Rectal smooth muscle tissue (tissue), 1 donor: ENCODE measurements around the gene DUSP16.

Experiments
- H3K27ac ChIP-seq: one replicate; pipeline ENCODE4 v1.7.0; 2013; ENCODE audit warnings: low read depth, low read length, inconsistent platforms
- H3K27me3 ChIP-seq: one replicate; pipeline ENCODE4 v1.7.0; 2013; ENCODE audit warnings: low read length; ENCODE audit not compliant: control insufficient read depth, insufficient read depth
- H3K36me3 ChIP-seq: one replicate; pipeline ENCODE4 v1.7.0; 2013; ENCODE audit warnings: low read length; ENCODE audit not compliant: control insufficient read depth, insufficient read depth
- H3K4me1 ChIP-seq: one replicate; pipeline ENCODE4 v1.7.0; 2013; ENCODE audit warnings: low read length; ENCODE audit not compliant: control insufficient read depth, insufficient read depth
- H3K4me3 ChIP-seq: one replicate; pipeline ENCODE4 v1.7.0; 2013; ENCODE audit warnings: low read length
- H3K9ac ChIP-seq: one replicate; pipeline ENCODE4 v1.7.0; 2013; ENCODE audit warnings: low read length

The DUSP16 gene

DNA sequence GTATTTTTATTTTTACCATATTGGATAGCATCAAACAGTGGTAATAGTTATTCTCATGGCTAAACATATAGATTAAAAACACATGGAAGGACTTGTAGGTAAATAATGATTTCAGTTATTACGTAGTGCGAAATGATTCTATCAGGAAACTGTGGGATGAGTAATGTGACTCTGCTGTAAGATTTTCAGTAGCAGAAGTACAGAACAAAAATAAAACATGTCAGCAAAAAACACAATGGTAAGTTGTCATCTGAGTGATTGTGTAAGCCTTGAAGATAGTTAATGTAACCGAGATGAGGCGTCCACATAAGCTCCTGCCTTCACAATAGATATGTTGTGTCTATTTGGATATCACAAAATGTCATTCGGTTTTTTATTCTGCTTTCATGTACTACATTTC, 106.0 kb downstream of the DUSP16 start:
- Histone ChIP-seq H3K4me3 (no peak overlapping the region), H3K9ac (no peak overlapping the region), H3K27ac (no peak overlapping the region), H3K27me3 (no peaks in the 10 kb centered on the region), H3K36me3 (no peaks in the 10 kb centered on the region), H3K4me1 (no peaks in the 10 kb centered on the region)

DNA sequence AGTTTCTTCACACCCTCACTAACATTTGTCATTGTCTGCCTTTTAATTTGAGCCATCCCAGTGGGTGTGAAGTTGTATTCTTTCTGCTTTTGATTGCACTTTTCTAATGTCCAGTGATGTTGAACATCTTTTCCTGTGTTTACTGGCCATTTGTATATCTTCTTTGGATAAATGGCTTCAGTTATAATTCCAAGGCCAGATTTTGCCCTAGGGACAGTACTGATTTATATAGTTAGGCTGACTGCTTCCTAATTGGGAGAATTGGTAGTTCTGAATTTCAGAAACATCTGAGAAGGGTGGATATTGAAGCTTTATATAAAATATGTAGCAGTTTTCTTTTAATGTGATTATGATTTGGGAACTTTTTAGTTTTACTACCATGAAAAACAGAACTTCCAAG, 108.3 kb downstream of the DUSP16 start:
- Histone ChIP-seq H3K9ac (no peak overlapping the region), H3K4me1 (no peaks in the 10 kb centered on the region), H3K27ac (no peak overlapping the region), H3K4me3 (no peak overlapping the region), H3K36me3 (no peaks in the 10 kb centered on the region), H3K27me3 (no peaks in the 10 kb centered on the region)

DNA sequence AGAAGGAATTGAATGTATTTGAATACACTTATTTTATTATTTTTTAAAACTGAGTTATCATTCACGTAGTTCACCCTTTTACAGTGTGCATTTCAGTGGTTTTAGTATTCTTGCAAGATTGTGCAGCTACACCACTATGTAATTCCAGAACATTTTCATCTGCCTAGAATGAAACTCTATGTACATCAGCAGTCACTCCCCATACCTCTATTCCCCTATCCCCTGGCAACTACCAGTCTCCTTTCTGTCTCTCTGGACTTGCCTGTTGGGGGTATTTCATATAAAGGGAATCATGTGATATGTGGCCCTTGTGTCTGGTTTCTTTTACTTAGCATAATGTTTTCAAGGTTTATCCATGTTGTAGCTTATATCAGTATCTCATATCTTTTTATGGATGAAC, 109.0 kb downstream of the DUSP16 start:
- Histone ChIP-seq H3K27ac (no peak overlapping the region), H3K27me3 (no peaks in the 10 kb centered on the region), H3K9ac (no peak overlapping the region), H3K4me1 (no peaks in the 10 kb centered on the region), H3K36me3 (no peaks in the 10 kb centered on the region), H3K4me3 (no peak overlapping the region)

DNA sequence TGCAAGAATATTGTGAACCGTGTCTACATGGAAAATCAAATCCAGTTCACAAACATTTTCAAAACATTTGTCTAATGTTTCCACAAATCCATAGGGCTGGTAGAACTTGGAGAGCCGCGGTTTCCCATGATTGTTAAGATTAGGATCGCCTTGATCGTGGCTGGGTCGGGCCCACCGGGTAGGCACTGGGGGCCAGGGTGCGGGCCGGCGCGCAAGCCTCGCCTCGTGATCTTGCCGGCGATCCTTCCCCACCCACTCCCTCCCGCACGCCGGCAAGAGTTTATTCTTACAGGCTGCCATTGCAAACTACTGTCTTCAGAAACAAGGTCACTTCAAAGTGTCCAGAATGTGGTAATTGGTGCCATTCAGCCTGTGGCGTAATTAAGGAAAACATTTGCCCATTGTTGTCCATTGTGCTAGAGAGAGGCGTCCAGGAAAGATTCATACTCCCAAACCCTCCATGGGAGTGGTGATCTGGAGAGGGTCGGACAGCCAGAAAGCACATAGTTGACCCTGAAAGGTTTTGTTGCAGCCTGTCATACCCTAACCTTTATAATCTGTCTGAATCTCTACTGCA, 110.2 kb downstream of the DUSP16 start:
- Histone ChIP-seq H3K27me3 (no peaks in the 10 kb centered on the region), H3K27ac (no peak overlapping the region), H3K4me1 (no peaks in the 10 kb centered on the region), H3K9ac (no peak overlapping the region), H3K4me3 (no peak overlapping the region), H3K36me3 (no peaks in the 10 kb centered on the region)

DNA sequence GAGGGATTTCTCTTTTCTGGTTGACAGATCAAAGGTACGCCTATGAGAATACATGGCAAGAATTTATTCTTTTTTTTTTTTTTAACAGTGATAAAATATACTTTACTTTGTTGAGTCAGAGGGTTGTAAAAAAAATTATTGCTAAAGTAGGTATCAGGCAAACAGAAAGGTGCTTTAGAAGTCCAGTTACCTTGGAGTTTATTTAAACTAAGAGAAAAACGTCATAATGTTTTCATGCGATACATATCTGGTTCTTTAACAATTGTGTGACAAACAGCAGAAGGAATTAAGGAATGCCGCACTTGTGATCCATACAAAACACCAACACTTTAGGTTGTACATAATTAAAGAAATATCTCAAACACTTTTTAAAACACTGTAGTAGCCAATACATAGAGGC, 111.6 kb downstream of the DUSP16 start:
- Histone ChIP-seq H3K4me3 (no peak overlapping the region), H3K27me3 (no peaks in the 10 kb centered on the region), H3K27ac (no peak overlapping the region), H3K4me1 (no peaks in the 10 kb centered on the region), H3K36me3 (no peaks in the 10 kb centered on the region), H3K9ac (no peak overlapping the region)

DNA sequence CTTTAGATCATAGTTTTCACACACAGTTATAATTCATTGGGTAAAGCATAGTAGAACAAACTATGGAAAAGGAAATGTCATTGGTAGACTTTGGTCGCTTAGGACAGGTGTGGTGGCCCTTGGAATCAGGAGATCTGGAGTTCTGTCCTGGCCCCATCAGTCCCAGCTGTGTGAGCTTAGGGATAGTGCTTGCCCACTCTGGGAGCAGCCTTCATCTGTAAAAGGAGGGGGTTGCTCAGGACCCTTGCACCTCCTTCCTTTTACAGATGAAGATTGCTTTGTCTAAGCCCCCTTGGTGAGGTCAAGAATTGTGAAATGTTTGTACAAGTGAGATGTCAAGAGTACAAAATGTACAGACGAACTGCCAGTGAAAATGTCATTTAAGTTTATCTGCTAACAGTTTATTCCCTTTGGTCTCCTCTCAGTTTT, 112.6 kb downstream of the DUSP16 start:
- Histone ChIP-seq H3K9ac (no peak overlapping the region), H3K36me3 (no peaks in the 10 kb centered on the region)

DNA sequence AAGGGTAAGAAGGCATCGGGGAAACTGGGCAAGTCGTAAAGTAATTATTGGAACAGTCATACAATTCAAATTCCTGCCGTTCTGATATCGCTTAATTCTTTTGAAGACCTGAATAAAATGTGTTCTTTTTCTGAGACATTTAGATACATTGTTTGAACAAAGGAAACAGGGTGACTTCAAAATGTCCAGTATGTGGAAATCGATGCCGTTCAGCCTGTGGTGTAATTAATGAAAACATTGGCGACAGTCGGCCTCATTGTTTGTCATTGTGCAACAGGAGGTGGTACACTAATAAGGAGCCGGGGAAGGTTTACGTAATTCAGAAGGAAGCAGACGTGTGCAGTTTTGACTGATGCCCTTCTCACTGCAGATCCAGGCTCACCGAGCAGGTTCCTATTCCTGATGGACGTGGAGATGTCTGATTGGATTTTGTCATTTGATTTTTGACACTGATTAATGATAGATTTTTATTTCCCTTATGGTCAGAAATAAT, 113.1 kb downstream of the DUSP16 start:
- no peaks in the 10 kb centered on the region for H3K4me1 ChIP-seq
- H3K27ac ChIP-seq: no peak overlapping the region
- no peak overlapping the region for H3K4me3 ChIP-seq
- H3K9ac ChIP-seq: no peak overlapping the region
- no peaks in the 10 kb centered on the region for H3K27me3 ChIP-seq
- H3K36me3 ChIP-seq: no peaks in the 10 kb centered on the region

More for the DNA sequence above, 112.6 kb downstream of the DUSP16 start:
- no peaks in the 10 kb centered on the region for H3K4me1 ChIP-seq
- H3K27ac ChIP-seq: no peak overlapping the region
- no peaks in the 10 kb centered on the region for H3K27me3 ChIP-seq
- H3K4me3 ChIP-seq: no peak overlapping the region

DNA sequence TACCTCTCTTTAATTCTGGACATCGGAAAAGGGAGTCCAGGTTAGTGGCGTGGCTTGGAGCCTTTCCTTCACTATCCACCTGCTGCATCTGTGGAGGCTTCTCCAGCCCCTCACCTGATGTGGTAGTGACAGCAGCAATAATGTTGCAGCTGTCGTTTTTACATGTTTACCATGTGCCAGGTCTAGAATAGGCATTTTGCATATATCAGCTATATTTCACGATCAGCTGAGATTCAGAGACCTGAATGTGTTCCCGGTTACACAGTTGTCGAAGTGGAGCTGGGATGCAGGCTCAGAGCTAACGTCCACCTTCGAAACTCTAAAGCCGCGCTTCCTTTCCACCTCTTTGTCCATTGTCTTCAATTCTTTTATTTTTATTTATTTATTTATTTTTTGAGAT, 114.8 kb downstream of the DUSP16 start:
- Histone ChIP-seq H3K27ac (no peak overlapping the region), H3K27me3 (no peaks in the 10 kb centered on the region), H3K36me3 (no peaks in the 10 kb centered on the region), H3K4me1 (peaks cover 1% of the 10 kb centered on the region), H3K9ac (no peak overlapping the region), H3K4me3 (no peak overlapping the region)

DNA sequence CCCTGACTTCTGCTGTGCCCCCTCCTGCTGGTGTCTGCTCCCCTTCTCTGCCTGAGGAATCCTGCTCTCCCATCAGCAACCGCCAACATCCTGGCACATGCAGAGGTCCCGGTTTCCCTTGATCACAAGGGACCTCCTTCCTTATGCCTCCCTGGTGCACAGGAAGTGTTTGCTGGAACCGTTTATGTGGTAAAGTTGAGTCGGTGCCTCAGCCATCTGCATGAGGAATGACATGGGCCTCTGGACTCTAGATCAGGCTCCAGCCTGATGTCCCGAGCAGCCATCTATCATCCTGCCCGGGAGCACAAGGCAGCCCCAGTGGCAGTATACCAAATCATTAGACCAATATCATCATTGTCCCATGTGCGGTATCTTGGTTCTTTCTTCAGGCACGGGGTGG, 115.4 kb downstream of the DUSP16 start:
- no peaks in the 10 kb centered on the region for H3K36me3 ChIP-seq
- peaks cover 3% of the 10 kb centered on the region for H3K4me1 ChIP-seq
- no peak overlapping the region for H3K27ac ChIP-seq
- H3K27me3 ChIP-seq: no peaks in the 10 kb centered on the region
- H3K4me3 ChIP-seq: no peak overlapping the region
- no peak overlapping the region for H3K9ac ChIP-seq

DNA sequence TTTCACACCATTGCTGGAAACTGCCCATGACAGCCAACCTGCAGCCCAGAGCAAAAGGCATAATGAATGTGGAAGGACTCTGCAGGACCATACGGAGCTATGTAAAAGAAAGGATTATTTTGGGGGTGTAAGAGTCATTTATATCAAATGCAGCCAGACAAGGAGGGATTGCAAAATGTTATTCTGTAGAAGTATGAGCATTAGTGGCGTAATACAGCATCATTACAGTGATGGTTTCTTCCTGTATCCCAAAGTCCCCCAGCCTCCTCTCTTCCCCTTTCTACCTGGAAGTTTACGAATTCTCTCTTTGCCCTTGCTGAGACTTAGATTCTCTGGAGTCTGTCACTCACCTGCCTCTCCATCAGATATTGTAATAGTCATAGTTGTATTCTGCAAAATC, 115.9 kb downstream of the DUSP16 start:
- H3K36me3 ChIP-seq: no peaks in the 10 kb centered on the region
- H3K9ac ChIP-seq: no peak overlapping the region
- H3K27ac ChIP-seq: no peak overlapping the region
- peaks cover 3% of the 10 kb centered on the region for H3K4me1 ChIP-seq
- no peak overlapping the region for H3K4me3 ChIP-seq
- no peaks in the 10 kb centered on the region for H3K27me3 ChIP-seq

DNA sequence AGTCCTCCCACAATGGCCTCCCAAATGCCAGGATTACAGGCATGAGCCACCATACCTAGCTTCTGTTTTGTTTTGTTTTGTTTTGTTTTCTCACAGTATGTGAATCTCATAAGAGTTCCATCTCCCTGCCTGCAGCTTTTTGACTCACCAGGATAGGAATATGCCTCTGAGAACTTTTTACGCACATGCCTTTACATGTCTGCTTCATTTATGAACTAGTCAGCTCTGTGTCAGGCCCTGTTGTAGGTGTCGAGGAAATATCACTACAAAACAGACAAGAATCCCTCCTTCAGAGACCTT, 116.8 kb downstream of the DUSP16 start:
- H3K27ac ChIP-seq: no peak overlapping the region
- no peaks in the 10 kb centered on the region for H3K27me3 ChIP-seq
- H3K4me1 ChIP-seq: peaks cover 3% of the 10 kb centered on the region

DNA sequence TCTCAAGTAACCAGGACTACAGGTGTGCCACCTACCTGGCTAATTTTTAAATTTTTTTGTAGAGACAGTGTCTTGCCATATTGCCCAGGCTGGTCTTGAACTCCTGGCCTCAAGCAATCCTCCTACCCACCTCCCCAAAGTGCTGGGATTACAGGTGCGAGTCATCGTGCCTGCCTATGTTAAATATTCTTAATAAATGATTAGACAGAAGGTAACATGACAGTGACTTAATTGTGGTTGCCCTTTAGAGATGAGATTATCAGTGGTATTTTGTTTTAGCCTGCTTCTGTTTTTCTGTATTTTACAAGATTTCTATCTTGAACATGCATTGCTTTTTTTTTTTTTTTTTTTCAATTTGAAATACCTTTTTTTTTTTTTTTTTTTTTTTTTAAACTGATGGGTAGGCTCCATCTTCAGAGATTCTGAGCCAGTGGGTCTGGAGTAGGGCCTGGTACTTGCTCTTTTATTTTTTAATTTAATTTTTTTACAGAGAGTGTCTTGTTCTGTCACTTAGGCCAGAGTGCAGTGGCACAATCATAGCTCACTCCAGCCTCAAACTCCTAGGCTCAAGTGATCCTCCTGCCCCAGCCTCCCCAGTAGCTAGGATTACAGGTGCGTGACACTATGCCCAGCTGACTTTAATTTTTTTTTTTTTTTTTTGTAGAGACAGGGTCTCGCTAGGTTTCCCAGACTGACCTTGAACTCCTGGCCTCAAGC, 117.3 kb downstream of the DUSP16 start:
- Histone ChIP-seq H3K4me1 (peaks cover 3% of the 10 kb centered on the region), H3K27ac (no peak overlapping the region)

More for the DNA sequence above, 116.8 kb downstream of the DUSP16 start:
- H3K4me3 ChIP-seq: no peak overlapping the region
- no peaks in the 10 kb centered on the region for H3K36me3 ChIP-seq
- no peak overlapping the region for H3K9ac ChIP-seq

DNA sequence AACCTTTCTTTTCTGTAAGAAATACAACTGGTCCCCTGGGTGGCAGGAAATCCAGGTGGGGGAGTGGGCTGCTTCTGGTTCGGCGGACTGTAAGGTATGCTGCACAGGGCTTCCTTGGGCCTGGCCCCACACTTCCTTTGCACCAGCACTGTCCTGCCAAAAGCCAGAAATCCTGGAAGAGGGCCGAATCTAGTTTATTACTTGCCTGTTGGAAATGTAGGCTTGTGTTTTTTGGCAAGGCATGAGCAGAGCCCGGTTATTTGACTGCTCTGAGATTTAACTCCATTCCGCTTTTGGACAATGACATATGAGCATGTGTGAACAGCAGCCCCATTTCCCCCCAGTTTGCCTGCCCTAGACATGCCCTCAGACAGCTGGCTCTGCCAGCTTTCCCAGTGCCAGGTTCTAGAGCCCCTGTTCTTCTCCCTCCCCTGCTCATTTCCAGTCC, 119.2 kb downstream of the DUSP16 start:
- peaks cover 3% of the 10 kb centered on the region for H3K4me1 ChIP-seq

More for the DNA sequence above, 117.3 kb downstream of the DUSP16 start:
- Histone ChIP-seq H3K27me3 (no peaks in the 10 kb centered on the region), H3K9ac (no peak overlapping the region), H3K4me3 (no peak overlapping the region), H3K36me3 (no peaks in the 10 kb centered on the region)

More for the DNA sequence above, 119.2 kb downstream of the DUSP16 start:
- Histone ChIP-seq H3K36me3 (no peaks in the 10 kb centered on the region), H3K4me3 (peak overlapping the region; percentile 14), H3K27ac (peak overlapping the region; percentile 27), H3K9ac (no peak overlapping the region), H3K27me3 (no peaks in the 10 kb centered on the region)
